OCI-LY7 (cell line): ENCODE data around the gene ITM2C. TPM values are rescaled to one million over a fixed set of nuclear protein-coding genes. Genes with fewer than 3 reads are reported as not detected.

ENCODE experiments used
- BruUV-seq: library from RNA; stranded (reverse); fragments of 400-500 nt; replicated peaks from 2 replicates; lab custom pipeline; 2021; lab: Mats Ljungman, UMichigan
- CTCF ChIA-PET: fragments of 300-600 bp; sonication (Branson Sonifier 250); formaldehyde crosslinking; loops from one replicate; lab custom pipeline; 2022; ENCODE audit warnings: antibody characterized with exemption; ENCODE audit not compliant: unreplicated experiment; lab: Charles Lee
- POLR2A ChIA-PET: fragments of 300-600 bp; sonication (Branson Sonifier 250); formaldehyde crosslinking; loops from one replicate; lab custom pipeline; 2022; ENCODE audit warnings: antibody characterized with exemption; lab: Charles Lee
- DNase-seq: peaks from one replicate; pipeline ENCODE4 v3.0.0-alpha.2; 2015; ENCODE audit warnings: low spot score
- H2AFZ ChIP-seq: fragments of 200-600 bp; sonication (generic), shearing (Covaris generic); 2 replicates; pipeline ENCODE4 v1.6.1; 2014; ENCODE audit warnings: mild to moderate bottlenecking, antibody characterized with exemption, low read length, moderate library complexity
- H3K27ac ChIP-seq: fragments of 200-600 bp; sonication (generic); 2 replicates; pipeline ENCODE4 v1.5.1; 2014; ENCODE audit warnings: mixed run types, low read depth, mild to moderate bottlenecking, moderate library complexity, low read length, inconsistent platforms; ENCODE audit not compliant: poor library complexity, severe bottlenecking
- H3K36me3 ChIP-seq: fragments of 200-600 bp; sonication (generic); 2 replicates; pipeline ENCODE4 v1.6.1; 2014; ENCODE audit warnings: mild to moderate bottlenecking, antibody characterized with exemption, low read length, moderate library complexity, mixed read lengths; ENCODE audit not compliant: insufficient read depth
- H3K4me1 ChIP-seq: fragments of 200-600 bp; sonication (generic); 2 replicates; pipeline ENCODE4 v1.5.1; 2014; ENCODE audit warnings: mild to moderate bottlenecking, low read length; ENCODE audit not compliant: insufficient read depth, poor library complexity, severe bottlenecking
- H3K4me2 ChIP-seq: fragments of 200-600 bp; sonication (generic); 2 replicates; pipeline ENCODE4 v1.6.1; 2014; ENCODE audit warnings: mild to moderate bottlenecking, low read length
- H3K4me3 ChIP-seq: fragments of 200-600 bp; sonication (generic); 2 replicates; pipeline ENCODE4 v1.5.1; 2014; ENCODE audit warnings: mild to moderate bottlenecking, low read depth, low read length; ENCODE audit not compliant: poor library complexity, severe bottlenecking
- H3K79me2 ChIP-seq: fragments of 200-600 bp; sonication (generic); 2 replicates; pipeline ENCODE4 v1.6.1; 2016; ENCODE audit warnings: low read depth, mild to moderate bottlenecking, low read length, moderate library complexity, mixed read lengths; ENCODE audit not compliant: insufficient read depth
- H3K9me2 ChIP-seq: fragments of 200-600 bp; sonication (generic); 2 replicates; pipeline ENCODE4 v1.6.1; 2016; ENCODE audit warnings: mild to moderate bottlenecking, low read length, mixed read lengths; ENCODE audit not compliant: insufficient read depth
- H3K9me3 ChIP-seq: fragments of 200-600 bp; sonication (generic); 2 replicates; pipeline ENCODE4 v1.6.1; 2014; ENCODE audit warnings: mild to moderate bottlenecking, mixed run types, low read length, mixed read lengths
- H4K20me1 ChIP-seq: fragments of 200-600 bp; sonication (generic); 2 replicates; pipeline ENCODE4 v1.6.1; 2014; ENCODE audit warnings: mild to moderate bottlenecking, antibody characterized with exemption, low read length, moderate library complexity, mixed read lengths; ENCODE audit not compliant: insufficient read depth
- EZH2phosphoT487 ChIP-seq: fragments of 200-600 bp; sonication (generic); IDR thresholded peaks from 2 replicates; pipeline ENCODE4 v1.6.1; 2018; ENCODE audit warnings: low read depth, borderline replicate concordance, mild to moderate bottlenecking, mixed run types, antibody characterized with exemption, low read length, moderate library complexity, mixed read lengths
- intact Hi-C: fragments of 100-400 bp; cut with micrococcal nuclease; formaldehyde crosslinking; loops from one replicate; pipeline ENCODE4 v1.10.0; 2022; ENCODE audit not compliant: unreplicated experiment
- total RNA-seq, 2 experiments: library from RNA; depleted of rRNA in 1 of 2; stranded (reverse); fragments of >200 nt in 1 of 2; shearing (Covaris generic) in 1 of 2; gene quantifications; 2 replicates each; pipeline ENCODE4 v1.2.3, GENCODE V29; 2014 to 2022
- TF ChIP-seq, protein P1 (sequence below): fragments of 200-600 bp; sonication (generic); conservative IDR thresholded peaks from 2 replicates; pipeline ENCODE4 v1.5.1; 2014; ENCODE audit warnings: mild to moderate bottlenecking, antibody characterized with exemption, low read length, moderate library complexity, mixed read lengths

The ITM2C gene
- total RNA-seq, 2 experiments from 2014 or later = not detected

GRCh38 chr2:230871361-230872150 is 6.8 kb downstream of the ITM2C start:
- CTCF ChIA-PET = no interaction called here
- BruUV-seq = no TSS peak

DNA sequence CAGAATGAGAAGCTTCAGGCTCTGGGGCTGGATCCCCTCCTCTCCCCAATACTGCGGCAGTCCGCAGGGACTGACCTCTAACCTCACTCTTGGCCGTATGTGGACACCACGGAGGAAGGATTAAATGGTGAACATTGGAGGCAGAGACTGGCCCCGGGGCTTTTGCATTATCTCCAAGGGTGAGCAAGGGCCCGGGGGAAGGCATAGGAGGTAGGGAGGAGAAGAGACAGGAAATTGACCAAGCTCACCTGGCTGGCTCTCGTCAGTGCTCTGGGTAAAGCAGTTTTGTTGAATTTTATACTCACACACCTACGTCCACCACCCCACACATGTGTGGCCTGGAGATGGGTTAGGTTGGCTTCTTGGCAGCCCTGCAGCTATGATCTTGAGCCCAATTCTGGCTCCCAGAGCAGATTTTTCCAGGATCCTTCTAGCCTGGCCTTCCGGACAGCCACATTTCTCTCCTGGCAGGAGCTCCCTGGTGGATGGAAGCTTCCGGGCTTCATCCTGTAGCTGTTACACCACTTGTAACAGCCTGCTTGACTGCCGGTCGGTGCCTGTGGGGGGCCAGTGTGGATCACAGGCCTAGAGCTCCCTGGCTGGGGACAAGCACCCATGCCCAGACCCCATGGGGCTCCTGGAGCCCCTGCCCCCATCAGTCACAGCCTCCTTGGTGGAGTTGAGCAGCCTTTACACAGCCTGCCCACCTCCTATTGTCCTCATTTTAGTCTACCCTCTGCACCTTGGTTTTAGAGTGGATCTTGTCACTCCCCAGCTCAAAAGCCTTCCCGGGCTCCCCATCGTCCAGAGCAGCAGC is 7.6 kb downstream of the ITM2C start:
- intact Hi-C loops = no loop called here
- no peak for DNase-seq
- Histone ChIP-seq H3K9me2 (no peaks in the 10 kb centered on the region), H3K4me1 (peaks cover 19% of the 10 kb centered on the region), H3K27ac (no peak overlapping the region), H4K20me1 (no peaks in the 10 kb centered on the region; the same call in 1 of the 2 replicates), H3K9me3 (no peaks in the 10 kb centered on the region), H3K4me2 (0 out of 2 replicates have a peak overlapping the region, but pooled peaks have one; percentile 31), H3K36me3 (no peaks in the 10 kb centered on the region), H2AFZ (no peak overlapping the region), H3K4me3 (no peak overlapping the region), H3K79me2 (no peaks in the 10 kb centered on the region)
- no TSS peak for BruUV-seq
- ChIA-PET CTCF (interaction anchor here (0.6 kb wide), 1 partner anchor 9 kb away, joined by 3 read pairs; no protein-coding TSS in a partner anchor), POLR2A (interaction anchor here (0.9 kb wide), 1 partner anchor 48 kb away, joined by 3 read pairs; no protein-coding TSS in a partner anchor)
- TF ChIP-seq, protein P1, sequence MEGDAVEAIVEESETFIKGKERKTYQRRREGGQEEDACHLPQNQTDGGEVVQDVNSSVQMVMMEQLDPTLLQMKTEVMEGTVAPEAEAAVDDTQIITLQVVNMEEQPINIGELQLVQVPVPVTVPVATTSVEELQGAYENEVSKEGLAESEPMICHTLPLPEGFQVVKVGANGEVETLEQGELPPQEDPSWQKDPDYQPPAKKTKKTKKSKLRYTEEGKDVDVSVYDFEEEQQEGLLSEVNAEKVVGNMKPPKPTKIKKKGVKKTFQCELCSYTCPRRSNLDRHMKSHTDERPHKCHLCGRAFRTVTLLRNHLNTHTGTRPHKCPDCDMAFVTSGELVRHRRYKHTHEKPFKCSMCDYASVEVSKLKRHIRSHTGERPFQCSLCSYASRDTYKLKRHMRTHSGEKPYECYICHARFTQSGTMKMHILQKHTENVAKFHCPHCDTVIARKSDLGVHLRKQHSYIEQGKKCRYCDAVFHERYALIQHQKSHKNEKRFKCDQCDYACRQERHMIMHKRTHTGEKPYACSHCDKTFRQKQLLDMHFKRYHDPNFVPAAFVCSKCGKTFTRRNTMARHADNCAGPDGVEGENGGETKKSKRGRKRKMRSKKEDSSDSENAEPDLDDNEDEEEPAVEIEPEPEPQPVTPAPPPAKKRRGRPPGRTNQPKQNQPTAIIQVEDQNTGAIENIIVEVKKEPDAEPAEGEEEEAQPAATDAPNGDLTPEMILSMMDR = no peak
- no peak for TF ChIP-seq EZH2phosphoT487

More at GRCh38 chr2:230871361-230872150, 6.8 kb downstream of the ITM2C start:
- TF ChIP-seq, protein P1 = no peak
- TF ChIP-seq EZH2phosphoT487 = no peak
- POLR2A ChIA-PET = no interaction called here
- Histone ChIP-seq H3K9me2 (no peaks in the 10 kb centered on the region), H3K9me3 (no peaks in the 10 kb centered on the region), H4K20me1 (no peaks in the 10 kb centered on the region; the same call in 1 of the 2 replicates), H3K4me3 (no peak overlapping the region), H3K79me2 (no peaks in the 10 kb centered on the region), H3K4me2 (no peak overlapping the region), H3K27ac (no peak overlapping the region), H3K36me3 (no peaks in the 10 kb centered on the region), H3K4me1 (peaks cover 19% of the 10 kb centered on the region), H2AFZ (no peak overlapping the region)
- DNase-seq = no peak
- intact Hi-C loops = no loop called here
